SIG-M5 treated with dmso at 0.1 percent for 504 hours (cell line): ENCODE data around the gene JUP.

Experiments
- DNase-seq: peaks from one replicate; lab custom pipeline; 2025; ENCODE audit not compliant: unreplicated experiment; lab: John Stamatoyannopoulos, UW

The JUP gene

DNA sequence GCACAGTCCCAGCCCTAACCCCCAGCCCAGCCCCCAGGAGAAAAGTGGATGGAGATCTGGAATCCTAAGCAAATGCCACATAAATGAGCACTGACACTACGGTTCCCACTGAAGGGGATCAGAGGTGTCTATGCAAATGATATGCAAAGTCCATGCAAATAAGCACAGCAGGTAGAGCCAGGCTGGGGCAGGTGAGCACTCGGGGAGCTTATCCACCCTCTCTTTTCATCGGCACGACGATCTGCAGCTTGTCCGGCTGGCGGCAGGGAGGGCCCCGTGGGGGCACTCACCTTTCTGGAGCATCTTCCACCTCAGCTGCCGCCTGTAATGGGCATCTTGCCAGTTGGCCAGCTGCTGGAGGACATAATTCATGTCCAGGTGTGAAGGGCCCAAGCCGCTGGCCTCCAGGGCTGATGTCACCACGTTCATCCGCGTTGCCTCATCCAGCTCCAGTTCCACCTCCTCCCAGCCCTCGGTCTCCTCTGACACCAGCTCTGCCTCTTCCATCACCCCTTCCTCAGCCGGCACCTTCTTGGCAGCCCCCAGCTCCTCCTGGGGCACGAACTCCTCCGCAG is 61.9 kb downstream of the JUP start:
- DNase-seq = no peak

GRCh38 chr17:41723801-41724475 is 62.6 kb downstream of the JUP start:
- no peak for DNase-seq

DNA sequence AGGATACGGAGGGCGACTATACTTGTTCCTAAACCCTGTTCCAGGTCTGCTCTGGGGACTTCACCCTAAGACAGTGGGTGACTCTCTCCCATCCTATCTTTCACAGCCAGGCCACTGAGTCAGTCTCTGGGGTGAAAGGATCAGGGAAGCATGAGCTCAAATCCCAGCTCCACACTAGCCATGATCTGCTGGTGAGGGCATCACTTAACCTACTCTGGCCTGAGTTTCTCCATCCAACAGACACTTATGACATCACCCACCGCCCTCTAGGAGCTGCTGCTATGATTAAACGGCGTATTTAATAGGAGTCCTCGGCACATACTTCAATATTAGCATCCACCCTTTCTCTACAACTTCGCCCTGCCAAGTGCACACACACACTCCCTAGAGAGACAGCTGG is 64.3 kb downstream of the JUP start:
- DNase-seq = no peak

DNA sequence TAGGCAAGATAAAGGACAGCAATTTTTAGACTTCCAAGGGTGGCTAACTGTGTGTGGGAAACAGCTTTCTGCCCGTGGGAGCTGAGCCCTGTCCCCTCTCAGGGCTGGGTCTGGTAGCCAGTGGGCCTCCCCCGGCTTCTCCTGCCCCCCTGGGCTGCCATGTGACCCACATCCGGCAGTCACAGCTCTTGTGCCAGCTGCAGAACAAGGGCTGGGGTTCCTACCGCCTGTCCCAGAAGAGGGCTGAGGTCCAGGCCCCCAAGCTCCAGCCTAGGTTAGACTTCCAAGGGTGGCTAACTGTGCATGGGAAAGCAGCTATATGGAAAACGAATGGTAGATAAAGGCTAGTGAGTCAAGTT is 68.2 kb downstream of the JUP start:
- no peak for DNase-seq

GRCh38 chr17:41717408-41718286 is 68.9 kb downstream of the JUP start:
- DNase-seq = peak; percentile 76

GRCh38 chr17:41711669-41712400 is 74.7 kb downstream of the JUP start, which contains the start of gene GAST:
GAST (plus strand) TSS chr17:41712331; CDS start chr17:41715437, 3,106 bp downstream.
- DNase-seq = no peak

DNA sequence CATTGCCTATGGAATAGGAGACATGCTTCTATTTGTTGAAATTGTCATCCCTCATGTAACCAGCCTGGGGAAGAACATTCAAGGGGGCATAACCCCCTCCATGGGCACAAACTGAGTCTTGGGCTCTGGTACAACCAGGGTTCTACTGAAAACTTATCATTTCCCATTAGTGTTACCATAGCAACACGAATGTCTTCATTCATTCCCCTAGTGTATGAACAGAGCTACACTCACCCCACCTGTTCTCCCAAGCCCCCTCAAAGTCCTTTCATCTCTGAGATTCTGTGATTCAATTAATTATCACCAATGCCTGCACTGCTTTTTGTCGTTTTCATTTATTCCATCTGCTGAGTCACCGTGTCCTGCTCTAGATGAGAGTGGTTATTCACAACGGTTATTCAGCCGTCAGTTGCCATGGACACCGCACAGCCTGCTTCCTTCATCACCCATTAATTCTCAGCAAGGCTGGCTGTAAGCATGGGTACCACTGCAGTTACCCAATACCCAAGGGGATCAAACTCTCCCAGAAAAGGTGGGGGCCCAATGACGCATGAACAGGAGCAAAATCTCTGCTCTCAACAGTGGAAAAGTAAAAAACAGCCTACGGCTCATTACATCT is 75.9 kb downstream of the JUP start:
- no peak for DNase-seq

GRCh38 chr17:41707803-41708669 is 78.5 kb downstream of the JUP start:
- no peak for DNase-seq

- no peak for DNase-seq
These were observed 81.1 kb downstream of the JUP start for GRCh38 chr17:41705271-41705991.
